Measurements from ENCODE around the gene INSL3. TPM values are rescaled to one million over a fixed set of nuclear protein-coding genes. Genes with fewer than 3 reads are reported as not detected.
A peak's percentile ranks its signal among the peaks of the same experiment; 100 is the strongest.

The INSL3 gene
- total and polyA plus RNA-seq, 2 of the 13 experiments (the other 11 are each of a cell fraction or from before 2014, with no cell fraction given), result 0.30 TPM; not detected in 1

DNA sequence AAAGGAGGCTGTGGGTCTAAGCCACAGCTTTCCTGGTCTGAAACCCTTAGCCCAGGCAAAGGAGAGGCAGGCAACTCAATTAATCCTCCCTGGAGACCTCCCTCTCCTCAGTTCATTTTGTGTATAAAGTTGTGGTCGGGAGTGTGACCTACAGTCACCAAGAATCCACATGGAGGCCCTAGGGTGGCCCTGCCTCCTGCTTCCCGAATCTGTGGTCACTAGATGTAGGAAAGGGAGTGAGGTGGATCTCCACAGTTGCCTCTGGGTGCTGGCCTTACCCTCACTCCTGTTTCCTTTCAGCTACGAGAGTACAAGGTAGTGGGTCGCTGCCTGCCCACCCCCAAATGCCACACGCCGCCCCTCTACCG is 39.7 kb upstream of the INSL3 start (continued):
- TF ChIP-seq ZFYVE20 (CRISPR knock-in tag; IDR thresholded peaks at IDR 0.05; ENCODE audit: borderline replicate concordance, low read depth) (no peak), RBFOX2 (IDR thresholded peaks at IDR 0.05; ENCODE audit: low read depth, low read length) (no peak), MED13 (CRISPR knock-in tag; IDR thresholded peaks at IDR 0.05) (no peak), ZNF557 (CRISPR knock-in tag; IDR thresholded peaks at IDR 0.05) (no peak), CEBPB (IDR thresholded peaks at IDR 0.05; ENCODE audit: borderline replicate concordance, low read depth, low read length) (no peak)
- TF ChIP-seq, protein P1, sequence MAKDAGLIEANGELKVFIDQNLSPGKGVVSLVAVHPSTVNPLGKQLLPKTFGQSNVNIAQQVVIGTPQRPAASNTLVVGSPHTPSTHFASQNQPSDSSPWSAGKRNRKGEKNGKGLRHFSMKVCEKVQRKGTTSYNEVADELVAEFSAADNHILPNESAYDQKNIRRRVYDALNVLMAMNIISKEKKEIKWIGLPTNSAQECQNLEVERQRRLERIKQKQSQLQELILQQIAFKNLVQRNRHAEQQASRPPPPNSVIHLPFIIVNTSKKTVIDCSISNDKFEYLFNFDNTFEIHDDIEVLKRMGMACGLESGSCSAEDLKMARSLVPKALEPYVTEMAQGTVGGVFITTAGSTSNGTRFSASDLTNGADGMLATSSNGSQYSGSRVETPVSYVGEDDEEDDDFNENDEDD (CRISPR knock-in tag; IDR thresholded peaks at IDR 0.05; ENCODE audit: borderline replicate concordance), result no peak
- TF ChIP-seq, protein P2, sequence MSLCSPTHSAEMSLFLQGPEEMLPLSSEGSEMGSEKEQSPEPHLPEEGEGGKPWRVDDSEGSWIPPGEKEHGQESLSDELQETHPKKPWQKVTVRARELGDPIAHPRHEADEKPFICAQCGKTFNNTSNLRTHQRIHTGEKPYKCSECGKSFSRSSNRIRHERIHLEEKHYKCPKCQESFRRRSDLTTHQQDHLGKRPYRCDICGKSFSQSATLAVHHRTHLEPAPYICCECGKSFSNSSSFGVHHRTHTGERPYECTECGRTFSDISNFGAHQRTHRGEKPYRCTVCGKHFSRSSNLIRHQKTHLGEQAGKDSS (CRISPR knock-in tag; IDR thresholded peaks at IDR 0.05; ENCODE audit: borderline replicate concordance, low read depth), result peak; percentile 32; the same call in 1 of the 2 replicates

DNA sequence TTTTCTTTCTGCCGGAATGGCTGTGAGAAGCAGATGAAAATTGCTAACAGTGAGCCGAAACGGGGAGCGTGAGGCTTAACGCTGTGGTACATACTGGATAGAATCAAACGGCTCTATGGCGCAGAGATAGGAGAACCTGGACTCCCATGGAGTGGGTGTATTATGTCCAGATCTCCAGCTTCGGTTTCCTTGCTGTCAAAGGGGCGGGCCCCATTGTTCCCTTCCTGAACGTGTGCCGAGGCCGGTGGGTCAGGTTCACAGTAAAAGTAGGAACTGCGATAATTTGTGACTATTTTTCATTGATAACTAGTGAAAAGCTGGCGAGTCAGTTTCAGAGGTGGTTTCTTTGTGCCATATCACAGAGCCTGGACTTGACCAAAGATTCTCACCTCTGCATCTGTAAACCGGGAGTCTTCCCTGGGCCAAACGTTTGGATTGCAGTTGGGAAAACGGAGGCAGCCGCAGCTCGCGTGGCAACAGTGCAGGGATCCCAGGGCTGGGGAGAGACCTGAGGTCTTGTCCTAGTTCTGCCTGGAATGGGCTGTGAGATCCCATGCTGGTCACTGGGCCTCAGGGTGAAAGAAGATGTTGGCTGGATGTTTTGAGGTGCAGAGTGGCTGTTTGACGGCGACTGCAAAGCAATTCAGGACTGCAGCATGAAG is 39.1 kb upstream of the INSL3 start:
- Histone ChIP-seq H3K4me1 (ENCODE audit: insufficient read depth, low read length) (peaks cover 22% of the 10 kb centered on the region), H2AFZ (ENCODE audit: low read length) (no peak overlapping the region), H3K27me3 (ENCODE audit: control insufficient read depth in 1 of 2, insufficient read depth in 2 of 2, low read length in 2 of 2) (no peaks in the 10 kb centered on the region; a peak in 1 of 5 replicates), H3K9me3 (ENCODE audit: low read length) (no peaks in the 10 kb centered on the region), H4K20me1 (ENCODE audit: insufficient read depth, low read length) (peaks cover 53% of the 10 kb centered on the region), H3K27ac (ENCODE audit: extremely low read length, insufficient read depth, low read length) (peak overlapping the region; percentile 82), H3K36me3 (replicated peaks in 1 of 2; ENCODE audit: control insufficient read depth in 1 of 2, insufficient read depth in 2 of 2, low read length in 2 of 2) (peaks cover 14 to 33% of the 10 kb centered on the region in 2 experiments), H3K79me2 (ENCODE audit: insufficient read depth, low read length) (peaks cover 27% of the 10 kb centered on the region), H3K4me2 (ENCODE audit: low read depth, low read length) (peak overlapping the region; percentile 82), H3K9ac (ENCODE audit: insufficient read depth, low read depth, low read length) (peak overlapping the region; percentile 99), H3K4me3 (replicated peaks in 1 of 3; ENCODE audit: insufficient read depth in 1 of 3, low read depth in 2 of 3, low read length in 3 of 3) (peak overlapping the region; percentile 91 to 97 (median 96))
- 2% methylated on average over 20 of the region's 22 CpGs for WGBS (ENCODE audit: low lambda C conversion rate)
- DNase-seq (ENCODE audit: low spot score) (no peak), FAIRE-seq (no peak), ATAC-seq (no peak)
- in situ Hi-C loops (cut with HindIII; ENCODE audit: extremely low pct_ligation_motif_present, low pct_unique_long_range_greater_than_20kb) (no loop called here), intact Hi-C loops (cut with micrococcal nuclease; ENCODE audit: unreplicated experiment) (no loop called here)
- TSS peak; percentile 72 for BruUV-seq (replicated peaks)
- CTCF ChIA-PET (ENCODE audit: low intra/inter-chr PET ratio, low total read pairs), result no interaction called here
- POLR2A ChIA-PET, result interaction anchor here (1.2 to 2.2 kb wide), 8 partner anchors 12 to 255 kb away, joined by 3 to 49 read pairs (median 13); partner anchors contain the start of genes B3GNT3, CCDC124 and JAK3
- TF ChIP-seq PHF20 (CRISPR knock-in tag; IDR thresholded peaks at IDR 0.05) (no peak), MXI1 (IDR thresholded peaks at IDR 0.05; ENCODE audit: borderline replicate concordance, low read depth, low read length) (no peak), KDM4B (CRISPR knock-in tag; IDR thresholded peaks at IDR 0.05) (no peak), TBP (CRISPR knock-in tag; IDR thresholded peaks at IDR 0.05) (no peak), YEATS4 (CRISPR knock-in tag; IDR thresholded peaks at IDR 0.05; ENCODE audit: borderline replicate concordance) (no peak), NFE2L1 (CRISPR knock-in tag; IDR thresholded peaks at IDR 0.05; ENCODE audit: borderline replicate concordance) (no peak), ZNF225 (CRISPR knock-in tag; IDR thresholded peaks at IDR 0.05) (no peak), ZNF605 (CRISPR knock-in tag; IDR thresholded peaks at IDR 0.05) (no peak)
- TF ChIP-seq, protein P3, sequence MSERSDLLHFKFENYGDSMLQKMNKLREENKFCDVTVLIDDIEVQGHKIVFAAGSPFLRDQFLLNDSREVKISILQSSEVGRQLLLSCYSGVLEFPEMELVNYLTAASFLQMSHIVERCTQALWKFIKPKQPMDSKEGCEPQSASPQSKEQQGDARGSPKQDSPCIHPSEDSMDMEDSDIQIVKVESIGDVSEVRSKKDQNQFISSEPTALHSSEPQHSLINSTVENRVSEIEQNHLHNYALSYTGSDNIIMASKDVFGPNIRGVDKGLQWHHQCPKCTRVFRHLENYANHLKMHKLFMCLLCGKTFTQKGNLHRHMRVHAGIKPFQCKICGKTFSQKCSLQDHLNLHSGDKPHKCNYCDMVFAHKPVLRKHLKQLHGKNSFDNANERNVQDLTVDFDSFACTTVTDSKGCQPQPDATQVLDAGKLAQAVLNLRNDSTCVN (CRISPR knock-in tag; IDR thresholded peaks at IDR 0.05; ENCODE audit: borderline replicate concordance), result no peak
- TF ChIP-seq, protein P4, sequence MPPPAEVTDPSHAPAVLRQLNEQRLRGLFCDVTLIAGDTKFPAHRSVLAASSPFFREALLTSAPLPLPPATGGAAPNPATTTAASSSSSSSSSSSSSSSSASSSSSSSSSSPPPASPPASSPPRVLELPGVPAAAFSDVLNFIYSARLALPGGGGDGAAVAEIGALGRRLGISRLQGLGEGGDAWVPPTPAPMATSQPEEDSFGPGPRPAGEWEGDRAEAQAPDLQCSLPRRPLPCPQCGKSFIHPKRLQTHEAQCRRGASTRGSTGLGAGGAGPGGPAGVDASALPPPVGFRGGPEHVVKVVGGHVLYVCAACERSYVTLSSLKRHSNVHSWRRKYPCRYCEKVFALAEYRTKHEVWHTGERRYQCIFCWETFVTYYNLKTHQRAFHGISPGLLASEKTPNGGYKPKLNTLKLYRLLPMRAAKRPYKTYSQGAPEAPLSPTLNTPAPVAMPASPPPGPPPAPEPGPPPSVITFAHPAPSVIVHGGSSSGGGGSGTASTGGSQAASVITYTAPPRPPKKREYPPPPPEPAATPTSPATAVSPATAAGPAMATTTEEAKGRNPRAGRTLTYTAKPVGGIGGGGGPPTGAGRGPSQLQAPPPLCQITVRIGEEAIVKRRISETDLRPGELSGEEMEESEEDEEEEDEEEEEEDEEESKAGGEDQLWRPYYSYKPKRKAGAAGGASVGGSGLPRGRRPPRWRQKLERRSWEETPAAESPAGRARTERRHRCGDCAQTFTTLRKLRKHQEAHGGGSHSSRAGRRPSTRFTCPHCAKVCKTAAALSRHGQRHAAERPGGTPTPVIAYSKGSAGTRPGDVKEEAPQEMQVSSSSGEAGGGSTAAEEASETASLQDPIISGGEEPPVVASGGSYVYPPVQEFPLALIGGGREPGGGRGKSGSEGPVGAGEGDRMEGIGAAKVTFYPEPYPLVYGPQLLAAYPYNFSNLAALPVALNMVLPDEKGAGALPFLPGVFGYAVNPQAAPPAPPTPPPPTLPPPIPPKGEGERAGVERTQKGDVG (CRISPR knock-in tag; IDR thresholded peaks at IDR 0.05; ENCODE audit: borderline replicate concordance), result no peak
